ENCODE measurements around the gene PHACTR3. TPM values are rescaled to one million over a fixed set of nuclear protein-coding genes. Genes with fewer than 3 reads are reported as not detected.

PHACTR3 gene
- total RNA-seq, 1 experiment from 2014 or later = not detected

GRCh38 chr20:59688356-59688755, 84.0 kb downstream of the PHACTR3 start:
- no peaks in the 10 kb centered on the region for H4K20me1 ChIP-seq (ENCODE audit: insufficient read depth)
- no peak overlapping the region for H3K4me3 ChIP-seq (replicated peaks in 1 of 2; ENCODE audit: low read depth in 1 of 2, low read length in 2 of 2)
- no peak overlapping the region for H3K9ac ChIP-seq (ENCODE audit: low read length)
- peaks cover 0 to 4% of the 10 kb centered on the region in 2 experiments; a peak in 1 of 4 replicates for H3K9me3 ChIP-seq (ENCODE audit: control insufficient read depth in 1 of 2, insufficient read depth in 1 of 2, low read depth in 1 of 2, low read length in 2 of 2)
- no TSS peak for BruUV-seq (replicated peaks)
- no peaks in the 10 kb centered on the region for H3K36me3 ChIP-seq (ENCODE audit: control insufficient read depth in 1 of 2, insufficient read depth in 2 of 2, low read length in 2 of 2)
- H3K4me1 ChIP-seq (ENCODE audit: control insufficient read depth in 1 of 2, insufficient read depth in 2 of 2, low read length in 2 of 2) = no peaks in the 10 kb centered on the region
- POLR2A ChIA-PET = no interaction called here
- CTCF ChIA-PET = no interaction called here
- no peaks in the 10 kb centered on the region for H3K9me2 ChIP-seq (ENCODE audit: insufficient read depth)
- intact Hi-C loops (cut with micrococcal nuclease) = no loop called here
- H3K79me2 ChIP-seq (ENCODE audit: insufficient read depth, low read length) = no peaks in the 10 kb centered on the region
- H2AFZ ChIP-seq (ENCODE audit: low read depth, low read length, poor library complexity, severe bottlenecking) = no peak overlapping the region
- no peak for ATAC-seq
- DNase-seq (ENCODE audit: low read depth, low spot score) = no peak
- no peak overlapping the region for H3K4me2 ChIP-seq (ENCODE audit: low read length)
- RAD21 ChIA-PET (ENCODE audit: low non-redundant PET in 1 of 2, low total read pairs in 2 of 2, uncharacterized antibody in 2 of 2, unreplicated experiment in 2 of 2) = no interaction called here
- H3K27me3 ChIP-seq (ENCODE audit: insufficient read depth, low read length) = peaks cover 41% of the 10 kb centered on the region
- no peak overlapping the region for H3K27ac ChIP-seq (ENCODE audit: low read depth, low read length)
- TF ChIP-seq EZH2 (IDR thresholded peaks at IDR 0.05) (no peak), MAX (IDR thresholded peaks at IDR 0.05) (no peak), YY1 (IDR thresholded peaks at IDR 0.05; ENCODE audit: extremely low read depth, insufficient replicate concordance, low read depth, low read length) (no peak), SIN3A (IDR thresholded peaks at IDR 0.05; ENCODE audit: low read depth) (no peak), ELF1 (IDR thresholded peaks at IDR 0.05; ENCODE audit: borderline replicate concordance, low read depth) (no peak), REST (IDR thresholded peaks at IDR 0.05; ENCODE audit: low read depth) (no peak), ZNF274 (IDR thresholded peaks at IDR 0.05; ENCODE audit: low read depth, low read length) (no peak), TCF7L2 (IDR thresholded peaks at IDR 0.05; ENCODE audit: borderline replicate concordance, extremely low read depth, insufficient read depth, insufficient read length) (no peak), CBX3 (IDR thresholded peaks at IDR 0.05; ENCODE audit: low read depth) (no peak), FOSL1 (IDR thresholded peaks at IDR 0.05; ENCODE audit: low read depth) (no peak), ZFX (IDR thresholded peaks at IDR 0.05) (no peak), POLR2A (IDR thresholded peaks at IDR 0.05; ENCODE audit: borderline replicate concordance, extremely low read depth, insufficient read depth, insufficient read length) (no peak)

Data from HCT116 (cell line).